HepG2 (cell line): ENCODE data around the gene CHCHD3. TPM values are rescaled to one million over a fixed set of nuclear protein-coding genes. Genes with fewer than 3 reads are reported as not detected.

Source experiments
- DZIP1 ChIP-seq: sonication (generic); formaldehyde crosslinking; IDR thresholded peaks from 2 replicates; pipeline ENCODE4 v1.5.0; 2020; ENCODE audit warnings: mild to moderate bottlenecking, missing genetic modification reagents
- IRX3 ChIP-seq: sonication (generic); formaldehyde crosslinking; IDR thresholded peaks from 2 replicates; pipeline ENCODE4 v1.8.1; 2023; ENCODE audit warnings: mild to moderate bottlenecking, low read depth, missing genetic modification reagents, borderline replicate concordance
- KLF11 ChIP-seq: IDR thresholded peaks from 2 replicates; pipeline ENCODE4 v1.6.1; 2016; ENCODE audit warnings: missing compliant biosample characterization
- RARA ChIP-seq: IDR thresholded peaks from 2 replicates; pipeline ENCODE4 v1.6.1; 2016; ENCODE audit warnings: missing genetic modification reagents, missing compliant biosample characterization
- ZBTB4 ChIP-seq: sonication (generic); formaldehyde crosslinking; IDR thresholded peaks from 2 replicates; pipeline ENCODE4 v1.4.0; 2020; ENCODE audit warnings: missing genetic modification reagents, mild to moderate bottlenecking, borderline replicate concordance
- ZC3H13 ChIP-seq: sonication (generic); formaldehyde crosslinking; IDR thresholded peaks from 2 replicates; pipeline ENCODE4 v1.8.1; 2023; ENCODE audit warnings: mild to moderate bottlenecking, missing genetic modification reagents, moderate library complexity
- polyA plus RNA-seq, 8 experiments: library from polyadenylated mRNA; depleted of rRNA in 3 of 8; stranded (reverse) in 7 of 8; unstranded in 1 of 8; fragments of >200 nt; fragmentation: Illumina TruSeq in 4 of 8; extraction: Trizol in 4 of 8; gene quantifications; 2 replicates each; pipeline versions ENCODE4 v1.2.1 to v1.2.3, GENCODE V29; 2011 to 2016; ENCODE audit warnings: low read depth in 4 of 8, missing spikeins in 1 of 8, mixed read lengths in 1 of 8; ENCODE audit not compliant: insufficient read depth in 1 of 8
- total RNA-seq, 5 experiments: library from RNA; depleted of rRNA; stranded (reverse); fragments of >200 nt; fragmentation: Illumina TruSeq; extraction: Trizol; gene quantifications; 2 replicates each; pipeline ENCODE4 v1.2.3, GENCODE V29; 2016; ENCODE audit warnings: low read depth in 1 of 5

CHCHD3 gene
- total and polyA plus RNA-seq, 2 of the 13 experiments (the other 11 are each of a cell fraction or from before 2014, with no cell fraction given): 32.7 to 86.8 TPM

GRCh38 chr7:133051719-133052400 is 30.0 kb downstream of the CHCHD3 start (continued):
- TF ChIP-seq ZBTB4 (CRISPR knock-in tag): no peak
- no peak for TF ChIP-seq ZC3H13 (CRISPR knock-in tag)
- no peak for TF ChIP-seq RARA (CRISPR knock-in tag)
- TF ChIP-seq IRX3 (CRISPR knock-in tag): no peak
- TF ChIP-seq DZIP1 (CRISPR knock-in tag): no peak
- no peak for TF ChIP-seq KLF11 (CRISPR knock-in tag)
